Liver (tissue), 3 donors: ENCODE data around the gene VAT1.

Experiments
- ATF3 ChIP-seq: IDR thresholded peaks from 2 replicates; pipeline ENCODE4 v1.6.1; 2016; ENCODE audit warnings: antibody characterized with exemption
- GABPA ChIP-seq, 2 donors: IDR thresholded peaks in 1 of 2; conservative IDR thresholded peaks in 1 of 2; 2 replicates each; pipeline ENCODE4 v1.6.1; 2016; ENCODE audit warnings: antibody characterized with exemption in 2 of 2, mild to moderate bottlenecking in 1 of 2, moderate library complexity in 1 of 2
- JUND ChIP-seq, 2 donors: IDR thresholded peaks; 2 replicates each; pipeline ENCODE4 v1.6.1; 2016; ENCODE audit warnings: antibody characterized with exemption in 2 of 2
- MAX ChIP-seq: IDR thresholded peaks from 2 replicates; pipeline ENCODE4 v1.6.1; 2016; ENCODE audit warnings: antibody characterized with exemption
- NR2F2 ChIP-seq: IDR thresholded peaks from 2 replicates; pipeline ENCODE4 v1.6.1; 2016; ENCODE audit warnings: antibody characterized with exemption
- REST ChIP-seq: IDR thresholded peaks from 2 replicates; pipeline ENCODE4 v1.6.1; 2016; ENCODE audit warnings: antibody characterized with exemption, mild to moderate bottlenecking
- RXRA ChIP-seq, 2 donors: IDR thresholded peaks; 2 replicates each; pipeline ENCODE4 v1.6.1; 2017 to 2018; ENCODE audit warnings: antibody characterized with exemption in 2 of 2, mild to moderate bottlenecking in 1 of 2
- SP1 ChIP-seq: IDR thresholded peaks from 2 replicates; pipeline ENCODE4 v1.6.1; 2018; ENCODE audit warnings: antibody characterized with exemption, mild to moderate bottlenecking
- TAF1 ChIP-seq: conservative IDR thresholded peaks from 2 replicates; pipeline ENCODE4 v1.6.1; 2016; ENCODE audit warnings: antibody characterized with exemption, mild to moderate bottlenecking
- TF ChIP-seq, protein P1 (sequence below): fragments of 150-350 bp; IDR thresholded peaks from 2 replicates; pipeline ENCODE4 v1.5.1; 2017; ENCODE audit warnings: improper control_type of control experiment, low read depth, low read length; ENCODE audit not compliant: missing input control
- TF ChIP-seq, protein P2 (sequence below): IDR thresholded peaks from 2 replicates; pipeline ENCODE4 v1.6.1; 2016; ENCODE audit warnings: antibody characterized with exemption
- donor health status: healthy.
- donor health status: healthy.

- TF ChIP-seq, protein P1, sequence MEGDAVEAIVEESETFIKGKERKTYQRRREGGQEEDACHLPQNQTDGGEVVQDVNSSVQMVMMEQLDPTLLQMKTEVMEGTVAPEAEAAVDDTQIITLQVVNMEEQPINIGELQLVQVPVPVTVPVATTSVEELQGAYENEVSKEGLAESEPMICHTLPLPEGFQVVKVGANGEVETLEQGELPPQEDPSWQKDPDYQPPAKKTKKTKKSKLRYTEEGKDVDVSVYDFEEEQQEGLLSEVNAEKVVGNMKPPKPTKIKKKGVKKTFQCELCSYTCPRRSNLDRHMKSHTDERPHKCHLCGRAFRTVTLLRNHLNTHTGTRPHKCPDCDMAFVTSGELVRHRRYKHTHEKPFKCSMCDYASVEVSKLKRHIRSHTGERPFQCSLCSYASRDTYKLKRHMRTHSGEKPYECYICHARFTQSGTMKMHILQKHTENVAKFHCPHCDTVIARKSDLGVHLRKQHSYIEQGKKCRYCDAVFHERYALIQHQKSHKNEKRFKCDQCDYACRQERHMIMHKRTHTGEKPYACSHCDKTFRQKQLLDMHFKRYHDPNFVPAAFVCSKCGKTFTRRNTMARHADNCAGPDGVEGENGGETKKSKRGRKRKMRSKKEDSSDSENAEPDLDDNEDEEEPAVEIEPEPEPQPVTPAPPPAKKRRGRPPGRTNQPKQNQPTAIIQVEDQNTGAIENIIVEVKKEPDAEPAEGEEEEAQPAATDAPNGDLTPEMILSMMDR: no peak
- no peak for TF ChIP-seq REST
- TF ChIP-seq RXRA (IDR thresholded peaks at IDR 0.05): no peak
- TF ChIP-seq, protein P2, sequence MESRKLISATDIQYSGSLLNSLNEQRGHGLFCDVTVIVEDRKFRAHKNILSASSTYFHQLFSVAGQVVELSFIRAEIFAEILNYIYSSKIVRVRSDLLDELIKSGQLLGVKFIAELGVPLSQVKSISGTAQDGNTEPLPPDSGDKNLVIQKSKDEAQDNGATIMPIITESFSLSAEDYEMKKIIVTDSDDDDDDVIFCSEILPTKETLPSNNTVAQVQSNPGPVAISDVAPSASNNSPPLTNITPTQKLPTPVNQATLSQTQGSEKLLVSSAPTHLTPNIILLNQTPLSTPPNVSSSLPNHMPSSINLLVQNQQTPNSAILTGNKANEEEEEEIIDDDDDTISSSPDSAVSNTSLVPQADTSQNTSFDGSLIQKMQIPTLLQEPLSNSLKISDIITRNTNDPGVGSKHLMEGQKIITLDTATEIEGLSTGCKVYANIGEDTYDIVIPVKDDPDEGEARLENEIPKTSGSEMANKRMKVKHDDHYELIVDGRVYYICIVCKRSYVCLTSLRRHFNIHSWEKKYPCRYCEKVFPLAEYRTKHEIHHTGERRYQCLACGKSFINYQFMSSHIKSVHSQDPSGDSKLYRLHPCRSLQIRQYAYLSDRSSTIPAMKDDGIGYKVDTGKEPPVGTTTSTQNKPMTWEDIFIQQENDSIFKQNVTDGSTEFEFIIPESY: no peak
- no peak for TF ChIP-seq SP1
- no peak for TF ChIP-seq TAF1
- TF ChIP-seq NR2F2: no peak
- no peak for TF ChIP-seq ATF3
- TF ChIP-seq JUND (IDR thresholded peaks at IDR 0.05): no peak
- no peak for TF ChIP-seq MAX
- no peak for TF ChIP-seq GABPA (IDR thresholded peaks at IDR 0.05 in 1 of 2, conservative IDR thresholded peaks at IDR 0.05 in 1 of 2)
These were observed 24.7 kb downstream of the VAT1 start for GRCh38 chr17:42997390-42997983.
